GM19372 (cell line): ENCODE data around the gene UNCX.

Experiments
- ATAC-seq: cut with Tn5 transposase; IDR thresholded peaks from one replicate; pipeline ENCODE4 v1.9.1; 2021; ENCODE audit warnings: mild to moderate bottlenecking, low read depth, moderate library complexity; ENCODE audit not compliant: unreplicated experiment

The UNCX gene

GRCh38 chr7:1230411-1231213 lies 2.1 kb upstream of the UNCX start:
- no peak for ATAC-seq

GRCh38 chr7:1231214-1232102 lies 1.2 kb upstream of the UNCX start:
- ATAC-seq: no peak

GRCh38 chr7:1232103-1232466 lies 587 bp upstream of the UNCX start:
- ATAC-seq: no peak

GRCh38 chr7:1233333-1234048 lies 819 bp downstream of the UNCX start:
- ATAC-seq: no peak

GRCh38 chr7:1234049-1234880 lies 1.6 kb downstream of the UNCX start:
- no peak for ATAC-seq

GRCh38 chr7:1234881-1235500 lies 2.3 kb downstream of the UNCX start:
- ATAC-seq: no peak

- ATAC-seq: no peak
These were observed 2.9 kb downstream of the UNCX start for GRCh38 chr7:1235501-1236131.

- ATAC-seq: no peak
These were observed 3.5 kb downstream of the UNCX start for GRCh38 chr7:1236132-1236661.

- no peak for ATAC-seq
These were observed 4.4 kb downstream of the UNCX start for GRCh38 chr7:1236831-1237701.

GRCh38 chr7:1237704-1238255 lies 5.1 kb downstream of the UNCX start:
- no peak for ATAC-seq

GRCh38 chr7:1238450-1238882 lies 5.8 kb downstream of the UNCX start:
- ATAC-seq: no peak

GRCh38 chr7:1238931-1239802 lies 6.5 kb downstream of the UNCX start:
- no peak for ATAC-seq

- no peak for ATAC-seq
These were observed 7.3 kb downstream of the UNCX start for GRCh38 chr7:1239803-1240516.

- no peak for ATAC-seq
These were observed 8.0 kb downstream of the UNCX start for GRCh38 chr7:1240517-1241257.

- no peak for ATAC-seq
These were observed 8.6 kb downstream of the UNCX start for GRCh38 chr7:1241258-1241602.
